Hepatocyte (in vitro differentiated cells): ENCODE measurements around the gene PRDX5. TPM values are rescaled to one million over a fixed set of nuclear protein-coding genes. Genes with fewer than 3 reads are reported as not detected.
A peak's percentile ranks its signal among the peaks of the same experiment; 100 is the strongest.

Experiments
- DNase-seq: peaks from one replicate; pipeline ENCODE4 v3.0.0-alpha.2; 2016; ENCODE audit warnings: low spot score
- H2AFZ ChIP-seq: fragments of 200-600 bp; sonication (generic); 2 replicates; pipeline ENCODE4 v1.6.0; 2016; ENCODE audit warnings: antibody characterized with exemption, mild to moderate bottlenecking
- H3K27ac ChIP-seq: fragments of 200-600 bp; sonication (generic); 2 replicates; pipeline ENCODE4 v1.5.1; 2016; ENCODE audit warnings: mild to moderate bottlenecking
- H3K27me3 ChIP-seq: fragments of 200-600 bp; sonication (generic); 2 replicates; pipeline ENCODE4 v1.6.1; 2016
- H3K36me3 ChIP-seq: fragments of 200-600 bp; sonication (generic); replicated peaks from 2 replicates; pipeline ENCODE4 v1.5.1; 2016; ENCODE audit warnings: low read depth; ENCODE audit not compliant: insufficient read depth
- H3K4me1 ChIP-seq: fragments of 200-600 bp; sonication (generic); 2 replicates; pipeline ENCODE4 v1.5.1; 2016; ENCODE audit warnings: mild to moderate bottlenecking, moderate library complexity; ENCODE audit not compliant: insufficient read depth
- H3K4me2 ChIP-seq: fragments of 200-600 bp; sonication (generic); 2 replicates; pipeline ENCODE4 v1.6.0; 2016
- H3K4me3 ChIP-seq: fragments of 200-600 bp; sonication (generic); 2 replicates; pipeline ENCODE4 v1.5.1; 2016; ENCODE audit warnings: mild to moderate bottlenecking
- H3K79me2 ChIP-seq: fragments of 200-600 bp; sonication (generic); 2 replicates; pipeline ENCODE4 v1.6.0; 2017; ENCODE audit warnings: mild to moderate bottlenecking
- H3K9me2 ChIP-seq: fragments of 200-600 bp; sonication (generic); replicated peaks from 2 replicates; pipeline ENCODE4 v1.6.0; 2017; ENCODE audit warnings: mild to moderate bottlenecking; ENCODE audit not compliant: insufficient read depth
- H3K9me3 ChIP-seq: fragments of 200-600 bp; sonication (generic); 2 replicates; pipeline ENCODE4 v1.5.1; 2016; ENCODE audit warnings: low read depth, mild to moderate bottlenecking
- H4K20me1 ChIP-seq: fragments of 200-600 bp; sonication (generic); 2 replicates; pipeline ENCODE4 v1.6.0; 2016; ENCODE audit warnings: mild to moderate bottlenecking; ENCODE audit not compliant: insufficient read depth, poor library complexity, severe bottlenecking
- CTCF ChIP-seq: fragments of 200-600 bp; sonication (generic); IDR thresholded peaks from 2 replicates; pipeline ENCODE4 v1.5.1; 2016; ENCODE audit warnings: antibody characterized with exemption, mild to moderate bottlenecking; ENCODE audit not compliant: poor library complexity
- EZH2 ChIP-seq: fragments of 200-600 bp; sonication (generic); IDR thresholded peaks from 2 replicates; pipeline ENCODE4 v1.6.1; 2016; ENCODE audit warnings: antibody characterized with exemption, mild to moderate bottlenecking, borderline replicate concordance
- EZH2phosphoT487 ChIP-seq: fragments of 200-600 bp; sonication (generic); IDR thresholded peaks from one replicate; pipeline ENCODE4 v1.6.1; 2018; ENCODE audit warnings: antibody characterized with exemption, mild to moderate bottlenecking, low read depth, moderate library complexity; ENCODE audit not compliant: unreplicated experiment, severe bottlenecking
- WGBS: methylation state at CpG from one replicate; pipeline ENCODE4 v1.1.6; 2016; ENCODE audit warnings: low lambda C conversion rate; ENCODE audit errors: missing lambda C conversion rate; 5-methylcytosine and 5-hydroxymethylcytosine counted together
- polyA plus RNA-seq: library from polyadenylated mRNA; unstranded; fragments of >200 nt; fragmentation: Nextera tagmentation; extraction: Ambion mirVana; gene quantifications from 2 replicates; pipeline ENCODE4 v1.2.1, GENCODE V29; 2016
- total RNA-seq: library from RNA; depleted of rRNA; stranded (reverse); fragments of >200 nt; gene quantifications from 2 replicates; pipeline ENCODE4 v1.2.3, GENCODE V29; 2014

Gene PRDX5
- total and polyA plus RNA-seq, 2 experiments from 2014 or later: 267 to 517 TPM

GRCh38 chr11:64320556-64320955 lies 2.6 kb downstream of the PRDX5 start:
- H3K9me3 ChIP-seq: no peaks in the 10 kb centered on the region
- H3K27me3 ChIP-seq: no peaks in the 10 kb centered on the region
- WGBS: 92% methylated on average over 7 of the region's 7 CpGs
- peaks cover 25% of the 10 kb centered on the region for H3K4me1 ChIP-seq
- H3K4me2 ChIP-seq: no peak overlapping the region
- no peak overlapping the region for H3K4me3 ChIP-seq
- H2AFZ ChIP-seq: no peak overlapping the region
- H4K20me1 ChIP-seq: no peaks in the 10 kb centered on the region
- peak; percentile 4 for DNase-seq
- H3K27ac ChIP-seq: peak overlapping the region; percentile 60
- H3K9me2 ChIP-seq: no peaks in the 10 kb centered on the region
- H3K79me2 ChIP-seq: peaks cover 22% of the 10 kb centered on the region
- no peaks in the 10 kb centered on the region for H3K36me3 ChIP-seq
- TF ChIP-seq CTCF: no peak
- TF ChIP-seq EZH2phosphoT487: no peak
- TF ChIP-seq EZH2: no peak

- TF ChIP-seq CTCF (no peak), EZH2phosphoT487 (no peak), EZH2 (no peak)
- Histone ChIP-seq H3K4me2 (no peak overlapping the region), H4K20me1 (no peaks in the 10 kb centered on the region), H3K27me3 (no peaks in the 10 kb centered on the region), H3K9me2 (no peaks in the 10 kb centered on the region), H3K79me2 (peaks cover 21% of the 10 kb centered on the region), H3K36me3 (no peaks in the 10 kb centered on the region), H3K9me3 (no peaks in the 10 kb centered on the region), H3K27ac (peak overlapping the region; percentile 60), H3K4me1 (peaks cover 25% of the 10 kb centered on the region), H2AFZ (no peak overlapping the region), H3K4me3 (no peak overlapping the region)
- no peak for DNase-seq
- 100% methylated on average over 5 of the region's 5 CpGs for WGBS
These were observed 3.1 kb downstream of the PRDX5 start for GRCh38 chr11:64321026-64321425.

DNA sequence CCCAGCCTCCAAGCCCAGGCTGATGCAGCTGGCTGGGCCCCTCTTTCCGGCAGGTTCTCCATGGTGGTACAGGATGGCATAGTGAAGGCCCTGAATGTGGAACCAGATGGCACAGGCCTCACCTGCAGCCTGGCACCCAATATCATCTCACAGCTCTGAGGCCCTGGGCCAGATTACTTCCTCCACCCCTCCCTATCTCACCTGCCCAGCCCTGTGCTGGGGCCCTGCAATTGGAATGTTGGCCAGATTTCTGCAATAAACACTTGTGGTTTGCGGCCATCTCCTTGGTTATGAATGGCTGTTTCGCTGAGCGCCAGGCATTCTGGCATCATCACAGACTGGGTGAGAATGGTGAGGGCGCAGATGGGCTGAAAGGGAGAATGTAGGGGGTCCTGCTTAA lies 3.6 kb downstream of the PRDX5 start:
- WGBS: 96% methylated on average over 5 of the region's 5 CpGs
- H3K4me1 ChIP-seq: peaks cover 22% of the 10 kb centered on the region
- no peaks in the 10 kb centered on the region for H3K36me3 ChIP-seq

More for the DNA sequence above, 3.6 kb downstream of the PRDX5 start:
- Histone ChIP-seq H3K27me3 (no peaks in the 10 kb centered on the region), H3K4me2 (no peak overlapping the region), H3K79me2 (peaks cover 17% of the 10 kb centered on the region), H2AFZ (no peak overlapping the region), H3K4me3 (no peak overlapping the region), H3K9me2 (no peaks in the 10 kb centered on the region), H3K9me3 (no peaks in the 10 kb centered on the region), H4K20me1 (no peaks in the 10 kb centered on the region), H3K27ac (peak overlapping the region; percentile 60)
- peak; percentile 35 for DNase-seq
- TF ChIP-seq EZH2phosphoT487 (no peak), EZH2 (no peak), CTCF (no peak)
